HG03442 (cell line): ENCODE data around the gene SERF2.
"Not testable (repeated sequence)": the region's sequence is repeated elsewhere in the genome, so short reads cannot be mapped to it uniquely, and the experiment has no call there.

ENCODE experiments used
- ATAC-seq: cut with Tn5 transposase; IDR thresholded peaks from one replicate; pipeline ENCODE4 v1.9.1; 2021; ENCODE audit warnings: mild to moderate bottlenecking, moderate library complexity; ENCODE audit not compliant: unreplicated experiment

Gene SERF2

GRCh38 chr15:43828061-43828657 is 36.0 kb downstream of the SERF2 start:
- no peak for ATAC-seq

GRCh38 chr15:43829951-43830540 is 37.9 kb downstream of the SERF2 start:
- not testable (repeated sequence) for ATAC-seq

GRCh38 chr15:43830691-43831275 is 38.7 kb downstream of the SERF2 start:
- not testable (repeated sequence) for ATAC-seq

GRCh38 chr15:43831519-43832052 is 39.5 kb downstream of the SERF2 start:
- not testable (repeated sequence) for ATAC-seq

- ATAC-seq: not testable (repeated sequence)
Observed at GRCh38 chr15:43832485-43832884, 40.4 kb downstream of the SERF2 start.

- ATAC-seq: no peak
Observed at GRCh38 chr15:43845421-43845820, 53.3 kb downstream of the SERF2 start.
